KMS-11 (cell line): ENCODE results near the gene ACAD8.

ENCODE experiments used
- H2AFZ ChIP-seq: fragments of 200-600 bp; sonication (generic); 2 replicates; pipeline ENCODE4 v1.6.1; 2016; ENCODE audit warnings: antibody characterized with exemption, mixed run types, low read depth
- H3K27ac ChIP-seq: fragments of 200-600 bp; sonication (generic); 2 replicates; pipeline ENCODE4 v1.6.1; 2016; ENCODE audit warnings: mild to moderate bottlenecking, mixed run types
- H3K27me3 ChIP-seq: fragments of 200-600 bp; sonication (generic); 2 replicates; pipeline ENCODE4 v1.6.1; 2017; ENCODE audit warnings: mild to moderate bottlenecking, low read depth, mixed run types, moderate library complexity; ENCODE audit not compliant: insufficient read depth
- H3K36me3 ChIP-seq: fragments of 200-600 bp; sonication (generic); 2 replicates; pipeline ENCODE4 v1.6.1; 2017; ENCODE audit warnings: mild to moderate bottlenecking, mixed run types; ENCODE audit not compliant: insufficient read depth
- H3K4me1 ChIP-seq: fragments of 200-600 bp; sonication (generic); 2 replicates; pipeline ENCODE4 v1.6.1; 2016; ENCODE audit warnings: mild to moderate bottlenecking, low read depth, mixed run types; ENCODE audit not compliant: poor library complexity, severe bottlenecking
- H3K4me2 ChIP-seq: fragments of 200-600 bp; sonication (generic); 2 replicates; pipeline ENCODE4 v1.7.0; 2016; ENCODE audit warnings: mild to moderate bottlenecking, mixed run types
- H3K4me3 ChIP-seq: fragments of 200-600 bp; sonication (generic); IDR thresholded peaks from 2 replicates; pipeline ENCODE4 v1.6.1; 2017; ENCODE audit warnings: low read depth, low read length, mixed read lengths; ENCODE audit not compliant: insufficient read depth
- H3K79me2 ChIP-seq: fragments of 200-600 bp; sonication (generic); 2 replicates; pipeline ENCODE4 v1.6.1; 2016; ENCODE audit warnings: low read depth, mixed run types; ENCODE audit not compliant: insufficient read depth
- H3K9ac ChIP-seq: fragments of 200-600 bp; sonication (generic); 2 replicates; pipeline ENCODE4 v1.6.1; 2016; ENCODE audit warnings: mild to moderate bottlenecking, mixed run types
- H4K20me1 ChIP-seq: fragments of 200-600 bp; sonication (generic); 2 replicates; pipeline ENCODE4 v1.6.1; 2016; ENCODE audit warnings: mild to moderate bottlenecking, mixed run types; ENCODE audit not compliant: insufficient read depth
- CTCF ChIP-seq: fragments of 200-600 bp; sonication (generic); conservative IDR thresholded peaks from 2 replicates; pipeline ENCODE4 v1.6.1; 2017; ENCODE audit warnings: low read depth, mild to moderate bottlenecking, antibody characterized with exemption, low read length, moderate library complexity, mixed read lengths

The ACAD8 gene

GRCh38 chr11:134242376-134242775, 11.0 kb upstream of the ACAD8 start:
- Histone ChIP-seq H2AFZ (no peak overlapping the region), H3K27me3 (no peaks in the 10 kb centered on the region), H3K4me3 (no peak overlapping the region), H3K27ac (no peak overlapping the region), H3K36me3 (no peaks in the 10 kb centered on the region), H3K4me2 (no peak overlapping the region), H4K20me1 (no peaks in the 10 kb centered on the region), H3K9ac (no peak overlapping the region), H3K79me2 (no peaks in the 10 kb centered on the region), H3K4me1 (no peaks in the 10 kb centered on the region)
- no peak for TF ChIP-seq CTCF

- H3K4me2 ChIP-seq = no peak overlapping the region
- H4K20me1 ChIP-seq = no peaks in the 10 kb centered on the region
- H3K4me3 ChIP-seq = no peak overlapping the region
- no peak overlapping the region for H3K27ac ChIP-seq
- H3K27me3 ChIP-seq = no peaks in the 10 kb centered on the region
- peaks cover 11% of the 10 kb centered on the region for H3K4me1 ChIP-seq
- H3K79me2 ChIP-seq = no peaks in the 10 kb centered on the region
- H3K36me3 ChIP-seq = no peaks in the 10 kb centered on the region
- no peak overlapping the region for H2AFZ ChIP-seq
- no peak for TF ChIP-seq CTCF
- H3K9ac ChIP-seq = no peak overlapping the region
Measured at GRCh38 chr11:134243913-134244312, 9.5 kb upstream of the ACAD8 start.

- Histone ChIP-seq H3K36me3 (no peaks in the 10 kb centered on the region), H3K27me3 (no peaks in the 10 kb centered on the region), H4K20me1 (no peaks in the 10 kb centered on the region), H3K4me2 (no peak overlapping the region), H3K9ac (no peak overlapping the region), H3K79me2 (no peaks in the 10 kb centered on the region), H3K4me3 (no peak overlapping the region), H2AFZ (no peak overlapping the region), H3K27ac (no peak overlapping the region), H3K4me1 (peaks cover 17% of the 10 kb centered on the region)
- TF ChIP-seq CTCF = peak; percentile 48; the same call in 1 of the 2 replicates
Measured at GRCh38 chr11:134244593-134244992, 8.8 kb upstream of the ACAD8 start.

DNA sequence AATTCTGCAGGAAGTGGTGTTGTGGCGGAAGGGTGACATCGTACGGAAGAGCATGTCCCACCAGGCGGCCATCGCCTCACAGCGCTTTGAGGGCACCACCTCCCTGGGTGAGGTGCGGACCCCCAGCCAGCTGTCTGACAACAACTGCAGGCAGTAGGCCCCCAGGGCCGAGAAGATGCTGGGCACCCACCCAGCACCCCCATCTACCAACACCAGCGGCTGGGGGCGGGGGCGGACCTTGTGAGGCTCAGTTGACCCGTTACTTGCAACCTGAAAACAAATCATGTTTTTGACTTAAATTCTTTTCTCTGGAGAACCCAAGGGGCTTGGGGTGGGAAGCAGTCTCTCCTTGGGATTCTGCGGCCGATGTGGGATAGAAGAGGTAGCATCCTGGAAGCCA, 7.9 kb upstream of the ACAD8 start:
- no peaks in the 10 kb centered on the region for H4K20me1 ChIP-seq
- H3K27me3 ChIP-seq = no peaks in the 10 kb centered on the region
- no peak overlapping the region for H3K4me2 ChIP-seq
- H3K79me2 ChIP-seq = no peaks in the 10 kb centered on the region
- H3K4me1 ChIP-seq = peaks cover 17% of the 10 kb centered on the region
- no peak overlapping the region for H2AFZ ChIP-seq
- no peak overlapping the region for H3K4me3 ChIP-seq
- H3K27ac ChIP-seq = no peak overlapping the region
- H3K36me3 ChIP-seq = no peaks in the 10 kb centered on the region
- no peak overlapping the region for H3K9ac ChIP-seq
- TF ChIP-seq CTCF = no peak

DNA sequence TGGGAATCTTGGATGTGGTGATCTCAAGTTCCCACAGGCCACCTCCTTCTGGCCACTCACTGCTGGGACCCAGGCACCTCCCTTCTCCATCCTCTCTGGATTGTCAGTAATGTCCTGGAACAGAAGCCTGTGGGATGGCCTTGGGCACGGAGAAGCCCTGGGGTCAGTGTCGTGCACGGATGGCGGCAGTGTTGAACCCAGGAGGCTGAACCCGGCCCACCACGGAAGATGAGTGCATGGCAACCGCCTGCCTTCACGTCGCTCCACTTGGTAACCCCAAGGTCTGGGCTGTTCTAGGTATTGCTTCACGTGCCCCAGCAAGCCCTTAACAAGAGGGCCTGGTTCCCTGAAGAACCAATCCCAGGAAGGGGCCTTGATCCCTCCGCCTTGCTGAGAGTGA, 7.3 kb upstream of the ACAD8 start:
- no peak for TF ChIP-seq CTCF
- Histone ChIP-seq H3K27me3 (no peaks in the 10 kb centered on the region), H3K9ac (no peak overlapping the region), H3K27ac (no peak overlapping the region), H3K79me2 (no peaks in the 10 kb centered on the region), H2AFZ (no peak overlapping the region), H3K4me3 (no peak overlapping the region), H4K20me1 (no peaks in the 10 kb centered on the region), H3K4me2 (no peak overlapping the region), H3K36me3 (no peaks in the 10 kb centered on the region), H3K4me1 (peaks cover 17% of the 10 kb centered on the region)
